Midbrain (tissue), 1 donor: ENCODE measurements around the gene OSM.
A peak's percentile ranks its signal among the peaks of the same experiment; 100 is the strongest.

Source experiments
- DNase-seq: peaks from one replicate; lab custom pipeline; 2025; lab: John Stamatoyannopoulos, UW

Gene OSM

GRCh38 chr22:30297991-30298701, 31.5 kb upstream of the OSM start:
- DNase-seq = no peak

DNA sequence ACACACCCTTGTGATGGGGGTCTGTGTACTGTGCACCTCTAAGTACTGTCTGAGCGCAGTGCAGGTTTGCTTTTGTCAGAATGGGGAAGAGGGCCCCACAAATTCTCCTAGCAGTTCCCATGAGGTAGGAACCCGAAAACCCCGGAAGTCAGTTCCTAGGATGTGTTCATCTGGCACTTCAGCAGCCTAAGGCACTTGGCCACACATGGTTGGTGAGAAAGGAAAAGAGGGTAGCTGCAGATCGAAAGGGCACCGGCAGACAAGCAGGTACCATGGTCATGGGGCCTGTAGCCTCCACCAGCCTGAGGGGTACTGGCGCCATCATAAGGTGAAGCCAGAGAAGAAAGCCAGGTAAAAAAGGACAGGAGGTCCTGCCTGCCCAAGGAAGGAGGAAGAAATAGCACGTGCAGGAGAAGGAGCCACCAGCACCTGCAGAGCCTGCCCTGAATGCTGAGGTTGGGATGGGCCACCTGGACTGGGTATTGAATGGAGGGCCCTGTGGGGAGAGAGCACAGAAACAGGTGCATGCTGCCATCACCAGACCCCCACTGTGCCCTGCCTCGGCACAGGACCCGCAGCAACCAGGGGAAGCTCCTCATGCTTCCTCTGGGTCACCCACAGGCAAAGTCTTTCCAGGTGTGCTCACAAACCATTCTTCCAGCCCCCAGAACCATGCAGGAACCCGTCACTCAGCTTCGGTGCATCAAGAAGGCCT, 30.8 kb upstream of the OSM start:
- DNase-seq = no peak

GRCh38 chr22:30296833-30297232, 30.2 kb upstream of the OSM start:
- DNase-seq = no peak

DNA sequence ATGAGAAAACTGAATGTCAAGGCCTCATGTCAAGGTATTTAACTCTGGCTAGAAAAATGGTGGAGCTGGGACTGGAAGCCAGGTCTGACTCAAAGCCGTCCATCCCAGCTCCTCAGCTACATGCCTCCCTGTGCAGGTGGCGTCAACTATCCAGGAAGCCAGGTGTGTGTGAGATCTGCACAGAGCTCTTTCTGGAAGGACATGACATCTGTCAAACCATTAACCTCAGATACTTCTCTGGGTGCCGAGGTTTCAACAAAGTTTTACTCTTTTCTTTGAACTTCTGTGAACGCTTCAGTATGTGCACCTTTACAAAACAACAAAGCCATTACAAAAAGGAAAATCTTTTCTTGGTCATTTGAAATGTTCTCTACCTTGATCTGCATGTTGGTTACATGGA, 29.7 kb upstream of the OSM start:
- no peak for DNase-seq

DNA sequence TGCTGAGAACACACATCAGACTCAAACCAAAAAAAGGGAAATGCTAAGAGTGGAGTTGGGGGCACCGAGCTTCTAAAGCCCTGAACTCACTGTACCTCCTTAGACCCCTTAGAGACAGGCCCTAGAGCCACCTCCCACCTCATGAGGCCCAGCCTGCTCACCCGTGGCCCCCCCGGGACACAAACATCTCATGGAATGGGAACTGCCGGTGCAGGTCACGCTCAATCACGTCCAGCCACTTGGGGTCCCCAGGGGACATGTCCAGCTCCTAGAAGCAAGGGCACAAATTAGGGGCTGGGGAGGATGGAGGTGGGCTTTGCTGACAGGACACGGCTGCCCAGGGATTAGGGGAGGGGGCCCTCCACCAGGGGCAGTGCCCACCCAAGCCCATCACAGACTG, 28.9 kb upstream of the OSM start:
- no peak for DNase-seq

GRCh38 chr22:30294830-30295229, 28.2 kb upstream of the OSM start:
- DNase-seq = no peak

GRCh38 chr22:30294066-30294465, 27.4 kb upstream of the OSM start:
- no peak for DNase-seq

DNA sequence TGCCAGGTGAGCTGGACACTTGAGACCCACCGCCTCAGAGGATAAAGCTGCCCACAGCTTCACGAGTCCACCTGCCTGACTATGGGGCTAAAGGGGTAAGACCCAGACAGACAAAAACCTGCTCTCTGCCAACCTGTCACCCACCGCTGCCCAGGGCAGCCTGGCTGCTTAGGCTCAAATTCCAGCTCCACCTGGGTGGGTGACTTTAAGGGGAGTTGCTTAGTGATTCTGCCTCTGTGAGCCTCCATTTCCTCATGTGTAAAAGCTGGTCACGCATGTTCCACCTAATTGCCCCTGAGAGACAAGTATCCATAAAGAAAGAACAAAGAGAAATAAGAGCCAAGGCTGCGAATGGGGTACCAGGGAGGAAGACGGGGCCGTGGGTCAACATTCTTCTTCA, 26.4 kb upstream of the OSM start:
- no peak for DNase-seq

DNA sequence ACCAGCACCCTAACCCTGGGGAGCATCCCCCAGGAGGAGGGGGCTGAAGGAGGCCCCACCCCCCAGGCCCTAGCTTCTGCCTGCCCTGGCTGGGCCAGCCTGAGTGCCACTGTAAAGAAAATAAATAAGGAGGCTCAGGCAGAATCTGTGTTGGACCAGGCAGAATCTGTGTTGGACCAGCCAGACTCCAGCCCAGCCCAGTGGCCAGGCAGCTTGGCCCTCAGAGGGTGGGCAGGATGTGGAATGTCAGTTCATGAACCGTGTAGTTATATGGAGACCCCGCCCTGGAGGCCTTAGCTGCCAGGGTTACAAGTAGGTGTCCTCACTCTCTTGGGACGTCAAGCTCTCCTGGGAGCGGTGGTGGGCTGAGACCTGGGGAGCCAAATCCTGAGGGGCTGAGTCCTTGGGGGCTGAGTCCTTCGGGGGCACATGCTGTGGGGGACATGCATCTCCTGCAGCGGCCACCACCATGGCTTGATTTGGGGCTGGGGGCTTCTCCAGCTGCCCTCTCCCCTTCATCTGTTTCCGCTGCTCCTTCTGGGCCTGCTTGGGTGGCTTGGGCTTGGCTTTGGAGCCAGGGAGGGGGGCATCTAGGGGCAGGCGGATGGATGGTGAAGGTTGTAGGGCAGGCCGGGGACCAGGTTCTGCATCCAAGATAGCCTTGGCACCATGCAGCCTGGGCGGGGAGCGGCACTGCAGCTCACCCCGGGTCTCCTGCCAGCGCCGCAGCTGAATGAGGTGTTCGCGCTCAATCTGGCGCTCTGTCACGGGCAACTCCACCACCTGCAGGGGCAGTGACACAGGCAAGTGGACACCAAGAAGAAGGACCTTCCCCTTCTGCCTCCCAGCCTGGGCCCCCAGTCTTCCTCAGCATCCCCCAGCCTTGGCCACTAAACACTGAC, 25.7 kb upstream of the OSM start:
- no peak for DNase-seq

DNA sequence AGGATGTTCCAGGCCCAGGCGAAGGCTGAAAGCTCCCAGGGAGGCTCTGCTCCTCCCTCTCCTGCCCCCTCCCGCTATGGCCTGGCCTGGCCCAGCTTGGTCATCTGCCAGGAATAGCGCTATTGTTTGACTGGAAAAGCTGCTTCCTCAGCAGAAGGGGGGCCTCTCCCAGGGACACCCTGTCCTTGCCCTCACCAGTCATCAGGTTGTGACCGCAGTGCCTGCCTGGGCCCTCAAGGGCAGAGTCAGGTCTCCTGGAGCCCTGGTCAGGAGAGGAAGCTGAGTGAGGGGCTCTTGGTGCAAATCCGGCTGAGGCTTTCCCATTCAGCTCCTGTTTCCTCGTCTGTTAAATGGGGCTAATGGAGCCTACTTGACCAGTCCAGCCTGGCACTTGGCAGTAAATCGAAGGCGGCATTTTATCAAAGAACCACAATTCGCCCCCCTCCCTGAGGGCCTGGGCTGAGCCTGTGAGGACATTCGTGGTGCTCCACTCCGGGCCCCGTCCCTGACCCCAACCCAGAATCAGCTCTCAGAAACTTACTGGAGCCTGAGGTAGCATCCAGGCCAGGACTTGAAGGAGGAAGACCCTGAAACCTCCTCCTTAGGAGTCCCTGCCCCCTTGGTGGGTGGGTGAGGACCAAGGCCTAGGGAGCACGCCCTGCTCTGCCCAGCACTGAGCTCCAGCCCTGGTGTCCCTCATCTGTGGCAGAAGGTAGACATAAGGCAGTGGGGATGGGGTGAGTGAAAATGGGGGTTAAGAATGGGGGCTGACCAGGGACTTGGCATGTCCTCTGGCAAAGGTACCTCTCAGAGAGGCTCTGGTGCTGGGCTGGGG, 24.6 kb upstream of the OSM start:
- peak; percentile 87 for DNase-seq

DNA sequence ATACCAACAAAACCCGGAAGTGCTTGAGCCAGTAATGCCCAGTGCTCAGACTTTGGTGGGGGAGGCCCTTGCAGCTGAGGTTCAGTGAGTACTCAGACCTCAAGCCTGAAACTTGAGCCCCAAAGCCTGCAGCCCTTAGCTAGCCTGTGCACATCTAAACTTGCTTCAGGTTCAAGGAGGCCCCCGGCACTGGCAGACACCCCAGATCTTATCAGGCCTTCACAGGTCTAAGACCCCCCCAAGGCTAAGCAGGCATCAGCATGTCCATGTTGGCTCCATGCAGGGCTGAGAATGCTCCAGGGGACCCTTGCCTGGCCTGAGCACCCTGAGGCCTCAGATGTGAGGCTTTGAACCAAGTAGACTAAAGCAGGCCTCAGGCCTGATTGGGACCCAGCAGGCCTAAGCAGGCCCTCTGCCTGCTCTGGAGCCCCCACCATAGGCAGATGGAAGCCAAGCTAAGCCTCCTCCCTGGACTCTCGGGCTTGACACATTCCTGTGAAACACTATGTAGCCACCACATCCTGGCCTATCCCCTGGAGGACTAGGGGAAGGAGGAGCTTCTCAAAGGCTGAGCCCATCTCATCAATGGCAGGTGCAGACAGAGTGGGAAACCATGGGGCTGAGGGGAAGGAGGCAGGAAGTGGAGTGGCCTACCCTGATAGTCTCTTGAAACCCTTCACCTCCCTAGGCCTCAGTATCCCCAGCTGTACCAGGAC, 23.8 kb upstream of the OSM start:
- no peak for DNase-seq

DNA sequence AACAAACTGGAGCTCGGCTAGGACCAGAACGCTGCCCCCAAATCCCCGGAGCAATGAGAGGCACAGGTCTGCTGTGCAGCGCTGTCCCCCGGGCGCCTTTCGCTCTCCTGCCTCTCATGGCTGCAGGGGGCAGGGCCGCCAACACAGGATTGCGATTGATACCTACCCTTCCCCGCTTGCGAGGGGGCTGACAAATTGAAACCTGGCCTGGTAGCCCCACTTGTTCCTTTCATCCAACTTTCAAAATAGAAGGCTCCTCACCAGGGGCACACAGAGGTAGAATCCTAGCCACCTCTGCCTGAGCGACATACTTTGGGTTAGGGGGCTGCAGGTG, 23.3 kb upstream of the OSM start:
- DNase-seq = no peak

DNA sequence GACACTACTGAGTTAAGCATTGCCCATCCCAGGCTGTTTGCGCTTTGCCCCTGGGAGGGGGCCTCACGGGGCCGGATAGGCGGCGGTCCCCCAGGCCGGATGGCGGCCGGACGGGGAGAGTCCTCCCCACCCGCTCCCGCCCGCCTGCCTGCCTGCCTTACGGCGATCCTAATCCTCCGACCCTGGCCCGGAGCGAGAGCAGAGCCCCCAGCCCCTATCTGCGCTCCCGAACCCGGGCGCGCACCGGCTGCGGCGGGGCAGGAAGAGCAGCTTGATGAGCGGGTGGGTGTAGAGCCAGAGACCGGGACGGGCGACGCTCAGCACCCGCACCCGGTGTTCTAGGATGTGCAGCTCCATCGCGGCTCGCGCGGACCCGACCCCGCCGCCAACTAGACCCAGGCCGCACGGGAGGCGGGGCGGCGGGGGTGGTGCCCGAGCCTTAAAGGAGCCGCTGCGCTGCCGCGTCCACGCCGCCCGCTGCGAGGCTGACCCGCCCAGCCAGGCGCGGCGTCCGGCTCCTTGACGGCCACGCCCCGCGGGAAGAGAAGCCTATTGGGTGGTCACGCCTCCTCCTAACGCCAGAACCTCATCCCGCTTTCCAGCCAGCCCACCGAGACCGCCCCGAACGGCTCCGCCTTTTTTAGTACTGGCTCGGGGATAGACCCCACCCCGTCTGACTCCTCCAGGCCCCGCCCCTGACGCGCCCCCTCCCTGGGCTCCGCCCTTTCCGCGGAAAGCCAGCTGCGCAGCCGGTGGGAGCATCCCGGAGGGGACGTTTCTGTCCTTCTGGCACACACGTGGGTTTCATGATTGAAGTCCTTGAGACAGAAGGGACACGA, 22.7 kb upstream of the OSM start, which contains the start of gene CASTOR1:
CASTOR1 (minus strand) TSS at position 365 of the 839 bp plus-strand sequence; CDS start at position 357, 8 bp downstream.
- peak; percentile 97 for DNase-seq

DNA sequence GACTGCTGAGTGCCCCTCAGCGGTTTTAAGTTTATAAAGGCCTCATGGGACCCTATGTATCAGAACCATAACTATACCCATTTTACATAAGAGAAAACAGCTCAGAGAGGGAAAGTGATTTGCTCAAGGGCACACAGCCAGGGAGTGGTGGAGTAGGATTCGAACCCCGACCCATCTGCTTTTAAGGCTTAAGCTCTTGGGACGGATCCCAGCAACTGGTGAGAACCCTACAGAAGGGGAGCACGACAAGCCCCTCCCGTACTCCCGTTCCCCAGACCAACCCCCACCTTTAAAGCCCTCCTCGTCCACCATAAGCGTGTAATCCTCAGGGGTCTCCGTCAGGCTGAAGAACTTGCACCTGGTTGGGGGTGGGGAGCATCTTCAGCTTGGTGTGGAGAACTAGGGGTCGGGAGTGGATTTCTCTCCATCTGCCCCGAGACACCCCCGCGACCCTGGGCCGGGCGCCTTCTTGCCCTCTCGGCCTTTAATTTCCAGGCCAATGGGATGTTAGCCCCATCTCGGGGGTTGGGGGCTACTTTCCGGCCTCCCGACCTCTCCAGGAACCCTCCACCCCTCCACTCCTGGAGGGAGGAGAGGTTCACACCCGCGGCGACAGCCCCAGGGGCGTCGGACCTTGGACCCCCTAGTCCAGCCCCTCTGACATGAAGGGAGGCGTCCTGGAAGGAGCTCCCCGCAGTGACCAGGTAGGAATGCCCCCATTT, 21.9 kb upstream of the OSM start:
- no peak for DNase-seq

DNA sequence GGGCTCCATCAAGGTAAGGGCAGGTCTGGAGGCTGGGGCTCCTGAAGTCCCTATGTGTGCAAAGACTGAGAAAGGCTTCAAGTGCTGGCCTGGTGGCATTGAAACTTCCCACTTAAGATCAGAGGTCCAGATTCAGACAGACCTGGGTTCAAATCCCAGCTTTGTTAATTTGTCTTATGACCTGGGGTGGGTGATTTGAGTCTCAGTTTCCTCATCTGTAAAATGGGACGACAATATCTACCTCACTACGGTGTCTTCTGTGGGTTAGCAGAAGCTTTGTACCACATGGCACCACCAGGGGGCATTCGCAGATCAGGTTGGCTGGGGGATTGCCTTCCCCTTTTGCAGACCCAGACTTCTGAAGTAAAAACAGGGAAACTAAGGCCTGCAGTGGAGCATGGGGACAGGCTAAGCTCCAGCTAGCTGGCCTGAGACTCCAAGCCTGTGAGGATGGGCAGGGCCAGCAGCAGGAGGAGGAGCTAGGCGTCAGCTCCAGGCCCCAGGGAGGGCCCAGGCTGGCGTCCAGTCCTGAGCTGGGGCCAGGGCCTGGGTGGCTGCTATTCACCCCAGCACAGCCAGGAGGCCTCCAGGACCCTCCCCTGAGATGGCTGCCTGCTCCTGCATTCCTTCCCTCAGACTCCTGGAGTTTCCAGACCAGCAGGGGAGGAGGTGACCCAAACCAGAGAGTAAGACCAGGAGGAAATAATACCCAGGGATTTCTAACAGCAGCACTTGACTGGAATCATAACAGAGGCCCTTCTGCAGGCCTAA, 21.2 kb upstream of the OSM start:
- peak; percentile 93 for DNase-seq

GRCh38 chr22:30286813-30287647, 20.4 kb upstream of the OSM start:
- DNase-seq = peak; percentile 42

DNA sequence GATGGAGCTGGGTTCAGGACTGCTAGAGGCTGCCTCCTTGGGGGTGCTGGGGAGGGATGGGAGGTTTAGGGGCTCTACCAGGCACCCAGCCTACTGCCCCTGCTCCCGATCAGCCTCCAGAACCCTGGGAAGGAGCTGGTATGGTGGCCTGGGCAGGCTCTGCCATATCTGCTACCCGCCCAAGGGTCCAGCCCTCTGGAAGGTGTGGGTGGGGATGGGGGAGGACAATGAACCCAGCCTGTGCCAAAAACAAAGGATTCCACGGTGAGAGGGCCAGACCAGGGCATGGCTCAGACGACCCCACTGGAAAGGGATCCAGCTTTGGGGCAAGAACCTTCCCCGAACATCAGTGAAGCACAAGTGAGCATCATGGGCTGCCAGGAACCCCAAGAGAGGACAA, 19.7 kb upstream of the OSM start:
- no peak for DNase-seq

DNA sequence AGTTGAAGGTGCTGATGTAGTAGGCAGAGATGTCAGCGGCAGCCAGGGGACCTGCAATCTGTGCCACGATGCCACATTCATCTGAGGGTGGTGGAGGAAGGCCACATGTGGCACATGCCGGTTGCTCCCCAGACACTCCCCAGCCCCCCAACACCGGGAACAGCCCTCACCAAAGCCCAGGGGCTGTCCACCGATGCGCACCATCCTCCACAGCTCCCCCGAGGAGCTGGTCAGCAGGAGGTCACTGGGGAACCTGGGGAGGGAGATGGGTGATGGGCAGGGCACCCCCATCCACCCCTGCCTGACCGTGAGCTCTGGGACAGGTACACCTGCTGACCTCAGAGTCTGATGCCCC, 19.2 kb upstream of the OSM start:
- DNase-seq = no peak
